GM12872 (cell line): ENCODE data around the gene PACSIN3.

Source experiments
- TF ChIP-seq, protein P1 (sequence below): IDR thresholded peaks from 3 replicates; pipeline ENCODE4 v1.5.1; 2011; ENCODE audit warnings: low read depth, mild to moderate bottlenecking, low read length, moderate library complexity; ENCODE audit not compliant: insufficient read depth

The PACSIN3 gene

DNA sequence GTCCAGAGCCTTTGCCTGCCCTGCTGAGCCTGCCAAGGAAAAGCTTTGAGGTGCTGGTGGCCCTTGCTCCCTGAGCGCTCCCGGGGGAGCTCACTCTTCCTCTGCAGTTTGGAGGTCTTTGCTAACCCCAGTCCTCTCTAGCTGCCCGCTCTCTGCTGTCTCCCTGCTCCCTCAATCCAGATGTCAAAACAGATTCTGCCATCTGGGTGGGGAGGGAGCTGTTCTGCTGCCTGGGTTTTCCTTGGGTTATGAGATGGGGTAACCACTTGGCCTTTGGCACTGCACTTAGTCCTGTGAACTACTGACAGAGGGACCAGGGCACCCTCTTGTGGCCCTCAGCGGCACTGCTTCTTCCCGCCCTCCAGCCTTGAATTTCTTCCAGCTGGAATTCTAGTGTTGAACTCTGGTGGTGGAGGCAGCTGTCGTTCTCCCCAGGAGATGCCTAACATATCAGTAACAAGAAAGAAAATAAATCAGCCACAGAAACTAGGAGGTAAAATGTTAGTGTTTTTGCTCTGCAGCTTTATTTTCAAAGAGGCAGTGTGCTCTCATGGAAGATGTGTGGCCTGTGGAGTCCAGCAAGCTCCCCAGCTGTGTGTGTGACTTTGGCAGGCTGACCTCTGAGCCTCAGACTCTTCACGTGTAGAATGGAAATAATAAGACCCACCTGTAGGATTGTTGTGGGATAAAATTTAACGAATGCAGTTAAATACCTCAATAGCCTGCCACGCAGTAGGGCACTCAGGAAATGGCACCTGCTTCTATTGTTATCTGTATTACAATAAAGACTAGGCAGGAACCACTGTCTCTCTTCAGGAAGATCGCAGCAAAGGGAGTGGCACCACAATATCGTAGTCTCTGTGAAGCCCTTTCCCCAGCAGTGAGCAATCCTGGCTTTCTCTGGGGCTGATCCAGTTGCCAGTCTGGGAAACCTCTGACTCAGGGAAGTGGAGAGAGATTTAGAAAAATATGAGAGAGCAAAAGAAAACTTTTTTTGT, 33.0 kb downstream of the PACSIN3 start:
- TF ChIP-seq, protein P1, sequence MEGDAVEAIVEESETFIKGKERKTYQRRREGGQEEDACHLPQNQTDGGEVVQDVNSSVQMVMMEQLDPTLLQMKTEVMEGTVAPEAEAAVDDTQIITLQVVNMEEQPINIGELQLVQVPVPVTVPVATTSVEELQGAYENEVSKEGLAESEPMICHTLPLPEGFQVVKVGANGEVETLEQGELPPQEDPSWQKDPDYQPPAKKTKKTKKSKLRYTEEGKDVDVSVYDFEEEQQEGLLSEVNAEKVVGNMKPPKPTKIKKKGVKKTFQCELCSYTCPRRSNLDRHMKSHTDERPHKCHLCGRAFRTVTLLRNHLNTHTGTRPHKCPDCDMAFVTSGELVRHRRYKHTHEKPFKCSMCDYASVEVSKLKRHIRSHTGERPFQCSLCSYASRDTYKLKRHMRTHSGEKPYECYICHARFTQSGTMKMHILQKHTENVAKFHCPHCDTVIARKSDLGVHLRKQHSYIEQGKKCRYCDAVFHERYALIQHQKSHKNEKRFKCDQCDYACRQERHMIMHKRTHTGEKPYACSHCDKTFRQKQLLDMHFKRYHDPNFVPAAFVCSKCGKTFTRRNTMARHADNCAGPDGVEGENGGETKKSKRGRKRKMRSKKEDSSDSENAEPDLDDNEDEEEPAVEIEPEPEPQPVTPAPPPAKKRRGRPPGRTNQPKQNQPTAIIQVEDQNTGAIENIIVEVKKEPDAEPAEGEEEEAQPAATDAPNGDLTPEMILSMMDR = peak; percentile 98

DNA sequence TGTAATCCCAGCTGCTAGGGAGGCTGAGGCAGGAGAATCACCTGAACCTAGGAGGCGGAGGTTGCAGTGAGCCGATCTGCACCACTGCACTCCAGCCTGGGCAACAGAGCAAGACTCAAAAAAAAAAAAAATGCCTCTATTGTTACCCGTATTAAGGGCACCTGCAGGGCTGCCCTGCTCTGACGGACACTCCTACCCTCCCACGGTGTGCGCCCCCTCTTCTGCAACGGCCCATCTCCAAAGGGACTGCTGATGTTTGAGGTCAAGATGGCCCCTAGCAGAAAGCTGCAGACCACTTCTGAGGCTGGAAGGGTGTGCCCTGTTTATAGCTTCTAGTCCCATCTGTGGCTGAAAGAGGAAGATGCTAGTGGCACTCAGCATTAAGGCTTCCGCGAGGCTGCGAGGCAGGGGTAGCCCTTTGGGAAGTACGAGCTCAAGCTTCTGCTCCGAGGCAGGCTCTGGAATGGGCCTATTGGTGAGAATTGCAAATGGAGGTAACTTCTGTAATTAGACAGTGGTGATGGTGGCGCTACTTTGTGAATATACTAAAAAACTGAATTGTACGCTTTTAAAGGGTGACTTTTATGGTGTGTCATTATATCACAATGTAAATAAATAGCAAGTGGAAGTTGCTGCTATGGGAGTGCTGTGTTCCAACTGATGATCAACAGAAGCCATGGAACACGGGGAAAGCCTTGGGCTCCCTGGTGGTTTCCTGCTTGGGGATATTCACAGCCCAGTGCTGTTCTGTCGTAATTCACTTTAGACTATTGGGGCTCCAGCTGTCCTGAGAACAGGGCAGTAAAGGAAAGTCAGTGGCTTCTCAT, 33.9 kb downstream of the PACSIN3 start:
- TF ChIP-seq, protein P1 = no peak

DNA sequence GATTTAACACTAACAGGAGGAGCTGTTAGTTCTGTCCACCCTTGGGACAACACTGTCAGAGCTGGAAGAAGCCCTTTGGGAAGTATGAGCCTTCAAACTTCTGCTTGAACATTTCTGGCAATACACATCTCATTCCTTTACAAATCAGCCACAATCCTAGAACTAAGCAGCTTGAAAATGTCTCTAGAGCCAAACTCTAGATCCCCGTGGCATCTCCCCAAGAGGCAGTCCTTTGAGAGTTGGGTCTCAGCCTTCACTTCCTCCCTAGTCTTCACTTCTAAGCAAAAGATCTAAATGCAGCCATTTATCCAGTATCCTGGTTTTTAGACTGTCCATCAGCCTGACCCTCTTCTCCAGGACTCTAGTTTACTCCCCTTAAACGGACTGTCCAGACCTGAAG, 36.5 kb downstream of the PACSIN3 start:
- TF ChIP-seq, protein P1 = no peak

DNA sequence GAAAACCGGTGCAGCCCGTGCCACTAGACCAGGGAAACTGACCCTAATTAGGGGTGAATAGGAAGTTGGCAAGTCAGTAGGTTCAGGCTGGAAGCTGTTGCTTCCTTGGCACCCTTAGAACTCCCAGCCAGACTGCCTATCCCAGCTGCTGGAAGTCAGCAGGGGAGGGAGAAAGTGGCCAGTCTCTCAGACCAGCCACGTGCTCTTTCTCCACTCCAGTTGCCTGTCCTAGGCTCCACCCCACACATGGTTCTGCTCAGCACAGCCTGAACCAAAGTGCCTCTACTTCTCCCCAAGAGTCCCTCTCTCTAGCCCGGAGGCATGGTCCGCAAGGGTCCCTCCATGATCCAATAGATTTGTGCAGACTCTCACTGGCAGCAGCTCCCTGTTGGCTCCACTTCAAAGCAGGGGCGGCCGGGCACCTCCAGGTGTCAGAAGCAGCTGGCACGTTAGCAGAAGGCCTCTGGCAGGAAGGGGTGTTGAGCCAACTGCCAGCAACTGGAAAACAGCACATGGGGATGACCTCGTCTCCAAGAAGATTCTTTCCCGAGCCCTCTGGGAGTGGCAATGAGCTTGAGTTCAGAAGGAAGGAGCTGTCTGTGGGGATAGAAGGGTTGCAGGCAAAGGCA, 37.2 kb downstream of the PACSIN3 start:
- TF ChIP-seq, protein P1 = no peak

DNA sequence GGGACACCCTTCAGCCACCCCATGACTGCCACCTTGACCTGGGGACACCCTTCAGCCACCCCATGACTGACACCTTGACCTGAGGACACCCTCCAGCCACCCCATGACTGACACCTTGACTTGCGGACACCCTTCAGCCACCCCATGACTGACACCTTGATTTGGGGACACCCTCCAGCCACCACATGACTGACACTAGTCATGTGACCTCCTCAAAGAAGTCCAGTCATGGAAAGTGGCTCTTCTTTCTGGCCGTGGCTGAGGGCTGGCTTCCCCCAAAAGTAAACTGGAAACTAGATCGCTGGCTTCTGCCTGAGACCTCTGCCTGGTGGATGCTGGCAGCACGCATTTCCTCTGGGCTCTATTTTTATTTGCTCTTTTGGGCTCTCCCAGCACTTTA, 38.0 kb downstream of the PACSIN3 start:
- TF ChIP-seq, protein P1 = no peak

DNA sequence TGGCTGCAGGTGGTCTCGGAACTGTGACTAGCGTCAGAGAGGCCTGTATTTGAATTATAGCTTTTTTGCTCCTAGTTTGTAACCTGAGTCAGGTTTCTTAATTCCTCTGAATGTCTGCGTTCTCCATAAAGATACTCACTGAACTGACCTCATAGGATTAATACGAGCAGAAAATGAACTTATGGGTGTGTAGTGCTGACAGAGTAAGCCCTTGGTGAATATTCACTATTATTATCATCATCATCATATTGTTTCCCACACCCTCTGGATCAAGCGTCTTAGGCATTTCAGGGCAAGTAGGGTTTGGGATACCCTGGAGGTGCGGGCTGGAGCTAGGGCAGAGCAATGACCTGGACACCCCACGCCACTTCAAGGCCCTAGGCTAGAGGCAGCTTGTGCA, 38.6 kb downstream of the PACSIN3 start:
- TF ChIP-seq, protein P1 = no peak

DNA sequence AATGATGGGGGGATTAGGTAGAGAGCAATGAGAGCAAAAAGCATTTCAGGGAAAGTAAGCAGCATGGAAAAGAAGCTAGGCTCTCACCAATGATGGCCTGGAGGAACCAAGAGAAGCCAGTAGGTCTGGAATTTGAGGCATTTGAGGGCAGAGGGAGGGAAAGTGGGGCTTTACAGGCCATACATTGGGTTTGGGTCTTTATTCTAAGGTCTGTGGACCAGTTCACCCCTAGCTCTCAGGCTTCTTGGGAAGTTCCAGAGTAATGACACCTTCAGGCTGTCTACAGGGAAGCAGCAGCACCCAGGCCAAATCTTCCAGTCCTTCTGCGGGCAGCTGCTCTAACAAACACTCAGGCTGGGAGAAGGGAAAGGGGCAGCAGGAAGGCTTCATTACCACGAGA, 39.0 kb downstream of the PACSIN3 start:
- TF ChIP-seq, protein P1 = no peak
